Thyroid gland (tissue), 4 donors: ENCODE data around the gene SALL4. TPM values are rescaled to one million over a fixed set of nuclear protein-coding genes. Genes with fewer than 3 reads are reported as not detected.
A peak's percentile ranks its signal among the peaks of the same experiment; 100 is the strongest.

Experiments used
- DNase-seq, 2 donors: peaks; one replicate each; pipeline ENCODE4 v3.0.0-alpha.2; 2019
- H3K27ac ChIP-seq, 3 donors: fragments of 200-600 bp; sonication (generic); 1 replicate in 2 of 3; 2 replicates in 1 of 3; pipeline ENCODE4 v1.5.1; 2016 to 2019; ENCODE audit warnings: mild to moderate bottlenecking in 1 of 3, moderate library complexity in 1 of 3
- H3K27me3 ChIP-seq: fragments of 200-600 bp; sonication (generic); one replicate; pipeline ENCODE4 v1.5.1; 2019
- H3K36me3 ChIP-seq, 2 donors: fragments of 200-600 bp; sonication (generic); one replicate each; pipeline ENCODE4 v1.5.1; 2016 to 2019
- H3K4me1 ChIP-seq, 2 donors: fragments of 200-600 bp; sonication (generic); one replicate each; pipeline ENCODE4 v1.5.1; 2017 to 2019
- H3K4me3 ChIP-seq, 3 donors: fragments of 200-600 bp; sonication (generic); replicated peaks in 1 of 3; 1 replicate in 2 of 3; 2 replicates in 1 of 3; pipeline ENCODE4 v1.5.1; 2016; ENCODE audit warnings: mild to moderate bottlenecking in 1 of 3
- H3K9me3 ChIP-seq: fragments of 200-600 bp; sonication (generic); one replicate; pipeline ENCODE4 v1.5.1; 2017
- POLR2A ChIP-seq, 2 donors: fragments of 450-650 bp; IDR thresholded peaks; one replicate each; pipeline ENCODE4 v1.6.1; 2017; ENCODE audit warnings: antibody characterized with exemption in 2 of 2, mild to moderate bottlenecking in 2 of 2, moderate library complexity in 1 of 2
- WGBS, 2 donors: methylation state at CpG; one replicate each; pipeline ENCODE4 v1.1.5; 2017; 5-methylcytosine and 5-hydroxymethylcytosine counted together
- intact Hi-C: fragments of 100-400 bp; cut with DNase I; formaldehyde crosslinking; loops from one replicate; pipeline ENCODE4 v1.15.1; 2023
- total RNA-seq, 4 donors: library from RNA; depleted of rRNA; stranded (reverse); fragments of >200 nt; gene quantifications; one replicate each; pipeline ENCODE4 v1.2.3, GENCODE V29; 2016
- TF ChIP-seq, protein P1 (sequence below), 6 experiments: fragments of 200-600 bp in 3 of 6; fragments of 450-650 bp in 3 of 6; sonication (generic) in 3 of 6; IDR thresholded peaks; one replicate each; pipeline ENCODE4 v1.5.1; 2016 to 2019; ENCODE audit warnings: antibody characterized with exemption in 6 of 6, mild to moderate bottlenecking in 2 of 6, inconsistent platforms in 1 of 6, moderate library complexity in 1 of 6

Gene SALL4
- total RNA-seq, 4 donors from 2014 or later, result 3.1 to 13.6 (median 6.7) TPM

DNA sequence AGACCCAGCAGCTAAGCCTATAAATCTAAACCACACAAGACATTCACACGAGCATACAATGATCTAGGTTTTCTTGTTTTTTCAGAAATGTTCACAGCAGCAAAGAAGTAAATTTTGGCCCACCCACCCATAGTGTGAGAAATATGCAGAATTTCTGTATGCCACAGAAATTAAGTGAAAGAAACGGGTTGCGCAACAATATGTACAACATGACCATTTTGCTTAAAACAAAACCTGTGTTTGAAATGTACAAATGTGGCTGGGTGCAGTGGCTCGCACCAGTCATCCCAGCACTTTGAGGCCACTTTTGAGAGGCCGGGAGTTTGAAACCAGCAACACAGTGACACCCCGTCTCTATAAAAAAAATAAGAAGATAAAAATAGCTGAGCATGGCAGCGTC, 9.4 kb downstream of the SALL4 start:
- no peak for DNase-seq
- Histone ChIP-seq H3K27ac (no peak overlapping the region), H3K36me3 (no peaks in the 10 kb centered on the region), H3K27me3 (no peaks in the 10 kb centered on the region), H3K9me3 (no peaks in the 10 kb centered on the region), H3K4me3 (no peak overlapping the region), H3K4me1 (peaks cover 18 to 29% of the 10 kb centered on the region in 2 donors)
- 93 to 94% methylated on average over 7 of the region's 7 CpGs for WGBS, 2 donors
- intact Hi-C loops, result no loop called here
- TF ChIP-seq, protein P1, sequence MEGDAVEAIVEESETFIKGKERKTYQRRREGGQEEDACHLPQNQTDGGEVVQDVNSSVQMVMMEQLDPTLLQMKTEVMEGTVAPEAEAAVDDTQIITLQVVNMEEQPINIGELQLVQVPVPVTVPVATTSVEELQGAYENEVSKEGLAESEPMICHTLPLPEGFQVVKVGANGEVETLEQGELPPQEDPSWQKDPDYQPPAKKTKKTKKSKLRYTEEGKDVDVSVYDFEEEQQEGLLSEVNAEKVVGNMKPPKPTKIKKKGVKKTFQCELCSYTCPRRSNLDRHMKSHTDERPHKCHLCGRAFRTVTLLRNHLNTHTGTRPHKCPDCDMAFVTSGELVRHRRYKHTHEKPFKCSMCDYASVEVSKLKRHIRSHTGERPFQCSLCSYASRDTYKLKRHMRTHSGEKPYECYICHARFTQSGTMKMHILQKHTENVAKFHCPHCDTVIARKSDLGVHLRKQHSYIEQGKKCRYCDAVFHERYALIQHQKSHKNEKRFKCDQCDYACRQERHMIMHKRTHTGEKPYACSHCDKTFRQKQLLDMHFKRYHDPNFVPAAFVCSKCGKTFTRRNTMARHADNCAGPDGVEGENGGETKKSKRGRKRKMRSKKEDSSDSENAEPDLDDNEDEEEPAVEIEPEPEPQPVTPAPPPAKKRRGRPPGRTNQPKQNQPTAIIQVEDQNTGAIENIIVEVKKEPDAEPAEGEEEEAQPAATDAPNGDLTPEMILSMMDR (IDR thresholded peaks at IDR 0.05), result no peak
- no peak for TF ChIP-seq POLR2A (IDR thresholded peaks at IDR 0.05)

DNA sequence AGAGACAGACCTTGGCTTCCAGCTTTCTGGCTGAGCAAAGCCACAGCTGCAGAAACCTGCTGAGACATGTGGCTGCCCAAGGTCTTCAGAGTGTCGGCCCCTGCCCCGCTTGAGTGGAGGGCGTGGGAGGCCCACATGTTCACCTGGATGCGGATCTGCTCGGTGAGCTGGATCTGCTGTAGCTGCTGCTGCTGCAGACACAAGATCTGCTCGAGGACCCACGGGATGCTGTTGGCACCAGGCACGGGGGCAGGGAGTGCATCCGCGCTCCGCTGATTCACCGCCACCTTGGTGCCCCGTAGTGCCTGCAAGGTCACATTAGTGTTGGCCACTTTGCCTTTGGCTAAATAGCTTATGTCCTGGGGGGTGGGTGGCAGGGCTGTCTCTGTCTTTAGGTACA, 10.7 kb downstream of the SALL4 start:
- DNase-seq, result peak; percentile 87 to 89
- intact Hi-C loops, result no loop called here
- Histone ChIP-seq H3K4me3 (no peak overlapping the region), H3K9me3 (no peaks in the 10 kb centered on the region), H3K27me3 (no peaks in the 10 kb centered on the region), H3K36me3 (no peaks in the 10 kb centered on the region), H3K4me1 (peaks cover 7 to 21% of the 10 kb centered on the region in 2 donors), H3K27ac (peak overlapping the region in 1 of 3 donors; percentile 30)
- WGBS, 2 donors, result 4 to 35% methylated on average over 4 to 6 of the region's 13 CpGs
- no peak for TF ChIP-seq POLR2A (IDR thresholded peaks at IDR 0.05)
- TF ChIP-seq, protein P1 (IDR thresholded peaks at IDR 0.05), result no peak

DNA sequence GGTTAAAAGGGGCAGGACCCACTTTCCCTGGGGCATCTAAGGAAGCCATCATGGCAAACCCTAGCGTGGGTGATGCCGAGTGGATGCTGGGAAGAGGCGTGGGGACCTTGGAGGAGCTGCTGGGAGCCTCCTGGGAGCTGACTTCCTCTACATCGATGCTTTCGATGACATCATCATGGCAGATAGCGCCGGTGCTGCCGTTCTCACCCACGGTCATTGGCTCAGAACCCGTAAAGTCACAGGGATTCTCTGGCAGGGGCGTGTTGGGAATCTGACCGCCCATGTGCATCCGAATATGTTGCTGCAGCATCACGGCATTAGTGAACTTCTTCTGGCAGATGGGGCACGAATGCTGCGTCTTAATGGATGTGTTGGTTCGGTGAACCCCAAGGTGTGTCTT, 12.1 kb downstream of the SALL4 start:
- no peak for TF ChIP-seq POLR2A (IDR thresholded peaks at IDR 0.05)
- TF ChIP-seq, protein P1 (IDR thresholded peaks at IDR 0.05), result no peak
- no peak overlapping the region for H3K4me3 ChIP-seq
- no peaks in the 10 kb centered on the region for H3K9me3 ChIP-seq
- H3K27me3 ChIP-seq, result no peaks in the 10 kb centered on the region
- H3K36me3 ChIP-seq, result no peaks in the 10 kb centered on the region
- H3K27ac ChIP-seq, result no peak overlapping the region
- no peak for DNase-seq
- intact Hi-C loops, result no loop called here
- 90 to 93% methylated on average over 12 to 17 of the region's 17 CpGs for WGBS, 2 donors
- peaks cover 0 to 7% of the 10 kb centered on the region in 2 donors for H3K4me1 ChIP-seq

DNA sequence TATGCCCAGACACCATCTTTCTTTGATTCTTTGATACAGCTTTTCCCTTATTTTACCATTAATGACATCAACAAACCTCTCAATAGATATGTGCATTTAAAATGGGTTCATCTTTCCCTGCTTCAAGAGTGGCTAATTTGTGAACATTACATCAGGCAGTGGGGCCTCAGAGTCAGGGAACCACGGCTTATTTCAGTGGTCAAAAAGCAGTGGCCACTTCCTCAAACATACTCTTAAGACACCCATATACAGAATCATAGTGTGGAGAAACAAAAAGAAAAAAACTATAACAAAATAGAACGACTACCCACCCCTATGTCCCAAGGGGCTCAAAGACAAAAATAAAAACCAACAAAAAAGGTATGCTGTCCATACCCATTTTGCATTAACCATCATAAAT, 12.9 kb downstream of the SALL4 start:
- intact Hi-C loops, result no loop called here
- Histone ChIP-seq H3K4me1 (peaks cover 0 to 7% of the 10 kb centered on the region in 2 donors), H3K27ac (no peak overlapping the region), H3K9me3 (no peaks in the 10 kb centered on the region), H3K4me3 (no peak overlapping the region), H3K36me3 (no peaks in the 10 kb centered on the region), H3K27me3 (no peaks in the 10 kb centered on the region)
- WGBS, 2 donors, result 77 to 85% methylated on average over 2 of the region's 2 CpGs
- DNase-seq, result no peak
- TF ChIP-seq POLR2A (IDR thresholded peaks at IDR 0.05), result no peak
- TF ChIP-seq, protein P1 (IDR thresholded peaks at IDR 0.05), result no peak

DNA sequence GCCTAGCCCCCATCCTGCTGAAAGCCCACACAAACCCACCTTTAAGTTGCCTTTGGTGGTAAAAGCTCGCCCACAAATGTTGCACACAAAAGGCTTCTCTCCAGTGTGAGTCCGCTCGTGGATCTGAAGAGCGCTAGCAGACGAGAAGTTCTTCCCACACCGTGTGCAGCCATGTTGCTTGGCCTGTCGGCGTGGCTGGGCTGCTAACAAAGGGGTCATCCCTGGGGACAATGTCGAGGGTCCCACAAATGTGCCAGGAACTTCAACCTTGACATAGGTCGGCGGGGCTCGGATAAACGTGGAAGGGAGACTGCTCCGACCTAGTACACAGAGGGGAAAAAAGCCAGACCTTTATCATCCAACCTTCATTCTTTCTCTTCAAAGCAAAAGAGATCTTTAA, 13.5 kb downstream of the SALL4 start:
- H3K9me3 ChIP-seq, result no peaks in the 10 kb centered on the region
- H3K36me3 ChIP-seq, result no peaks in the 10 kb centered on the region
- H3K27ac ChIP-seq, result no peak overlapping the region
- WGBS, 2 donors, result 93 to 94% methylated on average over 14 of the region's 14 CpGs
- intact Hi-C loops, result no loop called here
- TF ChIP-seq, protein P1 (IDR thresholded peaks at IDR 0.05), result no peak
- TF ChIP-seq POLR2A (IDR thresholded peaks at IDR 0.05), result no peak
- no peak for DNase-seq
- H3K4me3 ChIP-seq, result no peak overlapping the region
- peaks cover 0 to 7% of the 10 kb centered on the region in 2 donors for H3K4me1 ChIP-seq
- H3K27me3 ChIP-seq, result no peaks in the 10 kb centered on the region
